Endothelial cell of umbilical vein (primary cell): Measurements from ENCODE around the gene RNMT.

Experiments used
- CTCF ChIP-seq, 2 donors: IDR thresholded peaks; 1 replicate in 1 of 2; 2 replicates in 1 of 2; pipeline ENCODE4 v1.5.1; 2011; ENCODE audit warnings: low read length in 2 of 2, mild to moderate bottlenecking in 2 of 2, moderate library complexity in 2 of 2, control low read depth in 1 of 2, inconsistent platforms in 1 of 2, low read depth in 1 of 2; ENCODE audit not compliant: insufficient read depth in 1 of 2; ENCODE audit errors: extremely low read depth in 1 of 2
- EZH2 ChIP-seq: IDR thresholded peaks from 2 replicates; pipeline ENCODE4 v1.6.1; 2012; ENCODE audit warnings: borderline replicate concordance, low read depth, mild to moderate bottlenecking, moderate library complexity, low read length, inconsistent platforms; ENCODE audit not compliant: severe bottlenecking
- JUN ChIP-seq: IDR thresholded peaks from 2 replicates; pipeline ENCODE4 v1.6.1; 2011; ENCODE audit warnings: borderline replicate concordance, low read depth; ENCODE audit not compliant: insufficient read length, insufficient read depth
- MAX ChIP-seq: IDR thresholded peaks from 2 replicates; pipeline ENCODE4 v1.6.1; 2011; ENCODE audit not compliant: insufficient read depth, insufficient read length
- POLR2A ChIP-seq: IDR thresholded peaks from 2 replicates; pipeline ENCODE4 v1.6.1; 2012; ENCODE audit warnings: low read depth, mild to moderate bottlenecking, control low read depth, low read length
- POLR2AphosphoS5 ChIP-seq: IDR thresholded peaks from 2 replicates; pipeline ENCODE4 v1.6.1; 2012; ENCODE audit warnings: low read depth, mild to moderate bottlenecking, control low read depth, low read length, moderate library complexity; ENCODE audit not compliant: insufficient read depth

- TF ChIP-seq CTCF (IDR thresholded peaks at IDR 0.05; ENCODE audit: extremely low read depth in 1 of 2, insufficient read depth in 1 of 2, low read depth in 1 of 2, low read length in 2 of 2), result no peak
- no peak for TF ChIP-seq POLR2AphosphoS5
- no peak for TF ChIP-seq EZH2
- no peak for TF ChIP-seq POLR2A
- no peak for TF ChIP-seq JUN
- TF ChIP-seq MAX, result no peak
Observed at GRCh38 chr18:13726972-13727331, 479 bp downstream of the RNMT start.
